HCT116 (cell line): ENCODE measurements around the gene ZNF524. TPM values are rescaled to one million over a fixed set of nuclear protein-coding genes. Genes with fewer than 3 reads are reported as not detected.

ENCODE experiments used
- ATAC-seq: fragments of 200-7000 bp; cut with Tn5 transposase; 2 replicates; pipeline ENCODE4 v1.9.1; 2020; ENCODE audit warnings: mild to moderate bottlenecking, moderate library complexity
- BruUV-seq: library from RNA; stranded (reverse); fragments of 400-500 nt; replicated peaks from 2 replicates; lab custom pipeline; 2021; lab: Mats Ljungman, UMichigan
- CTCF ChIA-PET: fragments of 300-600 bp; sonication (Branson Sonifier 250); formaldehyde crosslinking; loops from one replicate; lab custom pipeline; 2021; ENCODE audit warnings: antibody characterized with exemption; lab: Charles Lee
- POLR2A ChIA-PET: fragments of 300-600, 350-600 bp; sonication (Branson Sonifier 250); formaldehyde crosslinking; loops from one replicate; lab custom pipeline; 2021; ENCODE audit warnings: antibody characterized with exemption; lab: Charles Lee
- RAD21 ChIA-PET, 2 experiments: fragments of 300-600 bp; sonication (Branson Sonifier 250); formaldehyde crosslinking; loops; one replicate each; lab custom pipeline; 2023; ENCODE audit warnings: low total read pairs in 2 of 2; ENCODE audit not compliant: uncharacterized antibody in 2 of 2, unreplicated experiment in 2 of 2, low non-redundant PET in 1 of 2; lab: Charles Lee
- DNase-seq: peaks from one replicate; pipeline ENCODE4 v3.0.0-alpha.2; 2010; ENCODE audit warnings: low read depth, low spot score
- H2AFZ ChIP-seq: fragments of 200-600 bp; shearing (Covaris generic), sonication (generic); 2 replicates; pipeline ENCODE4 v1.6.1; 2017; ENCODE audit warnings: low read depth, mixed run types, mixed read lengths, antibody characterized with exemption, low read length; ENCODE audit not compliant: poor library complexity, severe bottlenecking
- H3K27ac ChIP-seq: 2 replicates; pipeline ENCODE4 v1.5.1; 2012; ENCODE audit warnings: low read depth, low read length
- H3K27me3 ChIP-seq: fragments of 200-600 bp; sonication (generic); 2 replicates; pipeline ENCODE4 v1.6.1; 2016; ENCODE audit warnings: mixed run types, low read length, mixed read lengths; ENCODE audit not compliant: insufficient read depth
- H3K36me3 ChIP-seq, 2 experiments: fragments of 200-500 bp in 1 of 2; fragments of 200-600 bp in 1 of 2; sonication (Bioruptor generic) in 1 of 2; sonication (generic) in 1 of 2; 2 replicates each; pipeline versions ENCODE4 v1.5.1 to v1.6.1; 2014 to 2016; ENCODE audit warnings: low read length in 2 of 2, inconsistent platforms in 1 of 2, mixed read lengths in 1 of 2, mixed run types in 1 of 2; ENCODE audit not compliant: insufficient read depth in 2 of 2, control insufficient read depth in 1 of 2
- H3K4me1 ChIP-seq, 2 experiments: fragments of 200-600 bp in 1 of 2; sonication (generic) in 1 of 2; 2 replicates each; pipeline versions ENCODE4 v1.5.1 to v1.6.1; 2012 to 2017; ENCODE audit warnings: low read length in 2 of 2, inconsistent platforms in 1 of 2, mild to moderate bottlenecking in 1 of 2, mixed read lengths in 1 of 2, mixed run types in 1 of 2, moderate library complexity in 1 of 2; ENCODE audit not compliant: insufficient read depth in 2 of 2, control insufficient read depth in 1 of 2
- H3K4me2 ChIP-seq: fragments of 200-600 bp; sonication (generic); 2 replicates; pipeline ENCODE4 v1.6.1; 2017; ENCODE audit warnings: mixed run types, low read length, mixed read lengths
- H3K4me3 ChIP-seq, 2 experiments: fragments of 200-600 bp in 1 of 2; sonication (generic) in 1 of 2; replicated peaks in 1 of 2; 2 replicates each; pipeline ENCODE4 v1.5.1; 2011 to 2016; ENCODE audit warnings: low read length in 2 of 2, control low read depth in 1 of 2, low read depth in 1 of 2, mild to moderate bottlenecking in 1 of 2, mixed read lengths in 1 of 2, mixed run types in 1 of 2
- H3K79me2 ChIP-seq: fragments of 200-600 bp; sonication (generic); 2 replicates; pipeline ENCODE4 v1.6.1; 2017; ENCODE audit warnings: mild to moderate bottlenecking, mixed run types, low read length, moderate library complexity, mixed read lengths; ENCODE audit not compliant: insufficient read depth
- H3K9ac ChIP-seq: fragments of 200-600 bp; sonication (generic); 2 replicates; pipeline ENCODE4 v1.6.1; 2016; ENCODE audit warnings: low read length, mixed read lengths
- H3K9me2 ChIP-seq: fragments of 200-600 bp; sonication (generic), shearing (Covaris generic); 2 replicates; pipeline ENCODE4 v1.6.1; 2017; ENCODE audit warnings: mixed run types, mild to moderate bottlenecking, moderate library complexity; ENCODE audit not compliant: insufficient read depth
- H3K9me3 ChIP-seq, 2 experiments: fragments of 200-500 bp in 1 of 2; fragments of 200-600 bp in 1 of 2; sonication (Bioruptor generic) in 1 of 2; sonication (generic) in 1 of 2; 2 replicates each; pipeline ENCODE4 v1.6.1; 2014 to 2017; ENCODE audit warnings: low read length in 2 of 2, mixed read lengths in 2 of 2, inconsistent platforms in 1 of 2, low read depth in 1 of 2, mild to moderate bottlenecking in 1 of 2, mixed run types in 1 of 2, moderate library complexity in 1 of 2; ENCODE audit not compliant: control insufficient read depth in 1 of 2, insufficient read depth in 1 of 2
- H4K20me1 ChIP-seq: fragments of 200-600 bp; sonication (generic), shearing (Covaris generic); 2 replicates; pipeline ENCODE4 v1.6.1; 2017; ENCODE audit warnings: mixed run types, mild to moderate bottlenecking, moderate library complexity; ENCODE audit not compliant: insufficient read depth
- CBX3 ChIP-seq: IDR thresholded peaks from 2 replicates; pipeline ENCODE4 v1.6.1; 2012; ENCODE audit warnings: low read depth
- CEBPB ChIP-seq: IDR thresholded peaks from 2 replicates; pipeline ENCODE4 v1.6.1; 2012; ENCODE audit warnings: low read depth
- EGR1 ChIP-seq: IDR thresholded peaks from 2 replicates; pipeline ENCODE4 v1.6.1; 2012; ENCODE audit warnings: low read depth
- ELF1 ChIP-seq: IDR thresholded peaks from 2 replicates; pipeline ENCODE4 v1.6.1; 2012; ENCODE audit warnings: low read depth, borderline replicate concordance
- EZH2 ChIP-seq: fragments of 200-600 bp; sonication (generic); IDR thresholded peaks from 2 replicates; pipeline ENCODE4 v1.6.1; 2017; ENCODE audit warnings: antibody characterized with exemption, mixed run types
- JUND ChIP-seq: IDR thresholded peaks from 2 replicates; pipeline ENCODE4 v1.6.1; 2012
- RAD21 ChIP-seq: IDR thresholded peaks from 2 replicates; pipeline ENCODE4 v1.6.1; 2012; ENCODE audit warnings: low read depth, mild to moderate bottlenecking
- SIN3A ChIP-seq: IDR thresholded peaks from 2 replicates; pipeline ENCODE4 v1.6.1; 2012; ENCODE audit warnings: low read depth
- SP1 ChIP-seq: IDR thresholded peaks from 2 replicates; pipeline ENCODE4 v1.6.1; 2012; ENCODE audit warnings: low read depth
- SRF ChIP-seq: IDR thresholded peaks from 2 replicates; pipeline ENCODE4 v1.6.1; 2012; ENCODE audit warnings: low read depth
- ZFX ChIP-seq: fragments of 450-650 bp; IDR thresholded peaks from 2 replicates; pipeline ENCODE4 v1.6.1; 2017
- intact Hi-C: fragments of 100-400 bp; cut with micrococcal nuclease; formaldehyde crosslinking; loops from 2 replicates; pipeline ENCODE4 v1.10.0; 2022
- total RNA-seq: library from RNA; stranded (reverse); gene quantifications from one replicate; pipeline ENCODE4 v1.2.1, GENCODE V29; 2021; ENCODE audit not compliant: unreplicated experiment
- TF ChIP-seq, protein P1 (sequence below): IDR thresholded peaks from 2 replicates; pipeline ENCODE4 v1.6.1; 2012
- TF ChIP-seq, protein P2 (sequence below): IDR thresholded peaks from 2 replicates; pipeline ENCODE4 v1.6.1; 2012; ENCODE audit warnings: low read depth
- TF ChIP-seq, protein P3 (sequence below): IDR thresholded peaks from 2 replicates; pipeline ENCODE4 v1.6.1; 2011; ENCODE audit warnings: mild to moderate bottlenecking, low read length, moderate library complexity; ENCODE audit not compliant: insufficient replicate concordance; ENCODE audit errors: extremely low read depth
- TF ChIP-seq, protein P4 (sequence below), 3 experiments: fragments of 200-600 bp in 1 of 3; sonication (generic) in 1 of 3; IDR thresholded peaks in 2 of 3; conservative IDR thresholded peaks in 1 of 3; 2 replicates each; pipeline ENCODE4 v1.5.1; 2012 to 2017; ENCODE audit warnings: low read depth in 2 of 3, low read length in 2 of 3, antibody characterized with exemption in 1 of 3, borderline replicate concordance in 1 of 3, control low read depth in 1 of 3, mild to moderate bottlenecking in 1 of 3, mixed read lengths in 1 of 3, mixed run types in 1 of 3, moderate library complexity in 1 of 3; ENCODE audit not compliant: insufficient read depth in 1 of 3
- TF ChIP-seq, protein P5 (sequence below): IDR thresholded peaks from 2 replicates; pipeline ENCODE4 v1.6.1; 2012

The ZNF524 gene
- total RNA-seq, 1 experiment from 2014 or later, result 17.2 TPM

DNA sequence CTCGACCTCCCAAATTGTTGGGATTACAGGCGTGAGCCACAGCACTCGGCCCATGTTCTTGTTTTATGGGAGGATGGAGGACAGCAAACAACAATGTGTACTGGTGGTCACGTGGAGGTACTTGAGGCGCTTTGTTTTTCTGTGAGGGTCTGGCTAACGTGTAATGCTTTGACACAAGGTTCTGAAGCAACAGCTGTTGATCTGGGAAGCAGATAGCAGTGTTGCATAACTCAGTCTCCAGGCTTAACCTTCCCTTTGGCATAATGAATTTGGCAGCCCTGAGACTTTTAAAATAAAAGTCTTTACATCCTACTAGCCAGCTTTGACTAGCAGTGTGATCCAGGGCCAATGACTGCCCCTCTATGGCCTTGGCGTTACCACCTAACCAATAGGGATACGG lies 33.8 kb downstream of the ZNF524 start:
- Histone ChIP-seq H3K36me3 (0 out of 4 replicates have a peak, but pooled peaks cover 0 to 3% of the 10 kb centered on the region in 2 experiments), H3K79me2 (peaks cover 40% of the 10 kb centered on the region), H3K9me3 (no peaks in the 10 kb centered on the region), H3K27me3 (no peaks in the 10 kb centered on the region), H3K4me1 (peaks cover 22 to 43% of the 10 kb centered on the region in 2 experiments), H2AFZ (no peak overlapping the region), H3K27ac (peak overlapping the region; percentile 77), H3K9me2 (no peaks in the 10 kb centered on the region), H4K20me1 (no peaks in the 10 kb centered on the region), H3K4me3 (peak overlapping the region; percentile 78 to 93), H3K9ac (peak overlapping the region; percentile 95), H3K4me2 (peak overlapping the region; percentile 88)
- RAD21 ChIA-PET, result interaction anchor here (0.7 to 0.8 kb wide), 2 partner anchors 9 to 699 kb away, joined by 4 to 10 read pairs; no protein-coding TSS in a partner anchor
- intact Hi-C loops, result loop anchor here (5.0 to 10.0 kb wide), 4 partner anchors 178 to 979 kb away; partner anchors contain the start of gene TNNT1
- TF ChIP-seq, protein P1, sequence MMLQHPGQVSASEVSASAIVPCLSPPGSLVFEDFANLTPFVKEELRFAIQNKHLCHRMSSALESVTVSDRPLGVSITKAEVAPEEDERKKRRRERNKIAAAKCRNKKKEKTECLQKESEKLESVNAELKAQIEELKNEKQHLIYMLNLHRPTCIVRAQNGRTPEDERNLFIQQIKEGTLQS, result no peak
- TF ChIP-seq, protein P2, sequence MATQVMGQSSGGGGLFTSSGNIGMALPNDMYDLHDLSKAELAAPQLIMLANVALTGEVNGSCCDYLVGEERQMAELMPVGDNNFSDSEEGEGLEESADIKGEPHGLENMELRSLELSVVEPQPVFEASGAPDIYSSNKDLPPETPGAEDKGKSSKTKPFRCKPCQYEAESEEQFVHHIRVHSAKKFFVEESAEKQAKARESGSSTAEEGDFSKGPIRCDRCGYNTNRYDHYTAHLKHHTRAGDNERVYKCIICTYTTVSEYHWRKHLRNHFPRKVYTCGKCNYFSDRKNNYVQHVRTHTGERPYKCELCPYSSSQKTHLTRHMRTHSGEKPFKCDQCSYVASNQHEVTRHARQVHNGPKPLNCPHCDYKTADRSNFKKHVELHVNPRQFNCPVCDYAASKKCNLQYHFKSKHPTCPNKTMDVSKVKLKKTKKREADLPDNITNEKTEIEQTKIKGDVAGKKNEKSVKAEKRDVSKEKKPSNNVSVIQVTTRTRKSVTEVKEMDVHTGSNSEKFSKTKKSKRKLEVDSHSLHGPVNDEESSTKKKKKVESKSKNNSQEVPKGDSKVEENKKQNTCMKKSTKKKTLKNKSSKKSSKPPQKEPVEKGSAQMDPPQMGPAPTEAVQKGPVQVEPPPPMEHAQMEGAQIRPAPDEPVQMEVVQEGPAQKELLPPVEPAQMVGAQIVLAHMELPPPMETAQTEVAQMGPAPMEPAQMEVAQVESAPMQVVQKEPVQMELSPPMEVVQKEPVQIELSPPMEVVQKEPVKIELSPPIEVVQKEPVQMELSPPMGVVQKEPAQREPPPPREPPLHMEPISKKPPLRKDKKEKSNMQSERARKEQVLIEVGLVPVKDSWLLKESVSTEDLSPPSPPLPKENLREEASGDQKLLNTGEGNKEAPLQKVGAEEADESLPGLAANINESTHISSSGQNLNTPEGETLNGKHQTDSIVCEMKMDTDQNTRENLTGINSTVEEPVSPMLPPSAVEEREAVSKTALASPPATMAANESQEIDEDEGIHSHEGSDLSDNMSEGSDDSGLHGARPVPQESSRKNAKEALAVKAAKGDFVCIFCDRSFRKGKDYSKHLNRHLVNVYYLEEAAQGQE, result no peak
- TF ChIP-seq ELF1 (no peak), CBX3 (no peak), CEBPB (no peak), EGR1 (no peak; the same call in 1 of the 2 replicates), RAD21 (no peak), EZH2 (no peak), SP1 (no peak), ZFX (no peak), SRF (no peak), SIN3A (no peak), JUND (no peak)
- TF ChIP-seq, protein P3, sequence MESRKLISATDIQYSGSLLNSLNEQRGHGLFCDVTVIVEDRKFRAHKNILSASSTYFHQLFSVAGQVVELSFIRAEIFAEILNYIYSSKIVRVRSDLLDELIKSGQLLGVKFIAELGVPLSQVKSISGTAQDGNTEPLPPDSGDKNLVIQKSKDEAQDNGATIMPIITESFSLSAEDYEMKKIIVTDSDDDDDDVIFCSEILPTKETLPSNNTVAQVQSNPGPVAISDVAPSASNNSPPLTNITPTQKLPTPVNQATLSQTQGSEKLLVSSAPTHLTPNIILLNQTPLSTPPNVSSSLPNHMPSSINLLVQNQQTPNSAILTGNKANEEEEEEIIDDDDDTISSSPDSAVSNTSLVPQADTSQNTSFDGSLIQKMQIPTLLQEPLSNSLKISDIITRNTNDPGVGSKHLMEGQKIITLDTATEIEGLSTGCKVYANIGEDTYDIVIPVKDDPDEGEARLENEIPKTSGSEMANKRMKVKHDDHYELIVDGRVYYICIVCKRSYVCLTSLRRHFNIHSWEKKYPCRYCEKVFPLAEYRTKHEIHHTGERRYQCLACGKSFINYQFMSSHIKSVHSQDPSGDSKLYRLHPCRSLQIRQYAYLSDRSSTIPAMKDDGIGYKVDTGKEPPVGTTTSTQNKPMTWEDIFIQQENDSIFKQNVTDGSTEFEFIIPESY, result no peak
- TF ChIP-seq, protein P4, sequence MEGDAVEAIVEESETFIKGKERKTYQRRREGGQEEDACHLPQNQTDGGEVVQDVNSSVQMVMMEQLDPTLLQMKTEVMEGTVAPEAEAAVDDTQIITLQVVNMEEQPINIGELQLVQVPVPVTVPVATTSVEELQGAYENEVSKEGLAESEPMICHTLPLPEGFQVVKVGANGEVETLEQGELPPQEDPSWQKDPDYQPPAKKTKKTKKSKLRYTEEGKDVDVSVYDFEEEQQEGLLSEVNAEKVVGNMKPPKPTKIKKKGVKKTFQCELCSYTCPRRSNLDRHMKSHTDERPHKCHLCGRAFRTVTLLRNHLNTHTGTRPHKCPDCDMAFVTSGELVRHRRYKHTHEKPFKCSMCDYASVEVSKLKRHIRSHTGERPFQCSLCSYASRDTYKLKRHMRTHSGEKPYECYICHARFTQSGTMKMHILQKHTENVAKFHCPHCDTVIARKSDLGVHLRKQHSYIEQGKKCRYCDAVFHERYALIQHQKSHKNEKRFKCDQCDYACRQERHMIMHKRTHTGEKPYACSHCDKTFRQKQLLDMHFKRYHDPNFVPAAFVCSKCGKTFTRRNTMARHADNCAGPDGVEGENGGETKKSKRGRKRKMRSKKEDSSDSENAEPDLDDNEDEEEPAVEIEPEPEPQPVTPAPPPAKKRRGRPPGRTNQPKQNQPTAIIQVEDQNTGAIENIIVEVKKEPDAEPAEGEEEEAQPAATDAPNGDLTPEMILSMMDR (IDR thresholded peaks at IDR 0.05 in 2 of 3, conservative IDR thresholded peaks at IDR 0.05 in 1 of 3; ENCODE audit: borderline replicate concordance in 1 of 3, insufficient read depth in 1 of 3, low read depth in 2 of 3, low read length in 2 of 3), result no peak
- TF ChIP-seq, protein P5, sequence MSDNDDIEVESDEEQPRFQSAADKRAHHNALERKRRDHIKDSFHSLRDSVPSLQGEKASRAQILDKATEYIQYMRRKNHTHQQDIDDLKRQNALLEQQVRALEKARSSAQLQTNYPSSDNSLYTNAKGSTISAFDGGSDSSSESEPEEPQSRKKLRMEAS, result no peak
- POLR2A ChIA-PET, result interaction anchor here (2.0 kb wide), 1 partner anchor 20 kb away, joined by 9 read pairs; the partner anchor contains the start of gene U2AF2
- CTCF ChIA-PET, result interaction anchor here (0.6 to 4.6 kb wide), 6 partner anchors 9 to 699 kb away, joined by 3 to 28 read pairs (median 18); partner anchors contain the start of genes U2AF2 and ZNF784
- DNase-seq (no peak), ATAC-seq (no peak)
- BruUV-seq, result no TSS peak
